Right kidney (tissue), 9 donors: Measurements from ENCODE around the gene TP53TG5.

Experiments
- DNase-seq: peaks from one replicate; pipeline ENCODE4 v3.0.0-alpha.2; 2016
- long read RNA-seq, 8 donors: transcript quantifications; one replicate each; lab custom pipeline, GENCODE V29; 2026

The TP53TG5 gene
- long read RNA-seq, donor 1, result 0 reads
- long read RNA-seq, donor 2, result 0 reads
- long read RNA-seq, donor 3, partial matches to known transcripts, result 0 of 10 reads
- long read RNA-seq, donor 3, other reads (novel, unspliced or antisense), result 10 of 10 reads
- long read RNA-seq, donor 4, result 0 reads
- long read RNA-seq, donor 5, result 0 reads
- long read RNA-seq, donor 6, partial matches to known transcripts, result 35 of 44 reads
- long read RNA-seq, donor 6, other reads (novel, unspliced or antisense), result 9 of 44 reads
- long read RNA-seq, donor 7, partial matches to known transcripts, result 77 of 77 reads
- long read RNA-seq, donor 7, other reads (novel, unspliced or antisense), result 0 of 77 reads
- long read RNA-seq, donor 8, partial matches to known transcripts, result 33 of 33 reads
- long read RNA-seq, donor 8, other reads (novel, unspliced or antisense), result 0 of 33 reads

- DNase-seq, result no peak
Measured at GRCh38 chr20:45378191-45378590, at the start of gene TP53TG5. Gene TP53TG5 (minus strand): TSS chr20:45378325. CDS start chr20:45378236, 89 bp downstream.

DNA sequence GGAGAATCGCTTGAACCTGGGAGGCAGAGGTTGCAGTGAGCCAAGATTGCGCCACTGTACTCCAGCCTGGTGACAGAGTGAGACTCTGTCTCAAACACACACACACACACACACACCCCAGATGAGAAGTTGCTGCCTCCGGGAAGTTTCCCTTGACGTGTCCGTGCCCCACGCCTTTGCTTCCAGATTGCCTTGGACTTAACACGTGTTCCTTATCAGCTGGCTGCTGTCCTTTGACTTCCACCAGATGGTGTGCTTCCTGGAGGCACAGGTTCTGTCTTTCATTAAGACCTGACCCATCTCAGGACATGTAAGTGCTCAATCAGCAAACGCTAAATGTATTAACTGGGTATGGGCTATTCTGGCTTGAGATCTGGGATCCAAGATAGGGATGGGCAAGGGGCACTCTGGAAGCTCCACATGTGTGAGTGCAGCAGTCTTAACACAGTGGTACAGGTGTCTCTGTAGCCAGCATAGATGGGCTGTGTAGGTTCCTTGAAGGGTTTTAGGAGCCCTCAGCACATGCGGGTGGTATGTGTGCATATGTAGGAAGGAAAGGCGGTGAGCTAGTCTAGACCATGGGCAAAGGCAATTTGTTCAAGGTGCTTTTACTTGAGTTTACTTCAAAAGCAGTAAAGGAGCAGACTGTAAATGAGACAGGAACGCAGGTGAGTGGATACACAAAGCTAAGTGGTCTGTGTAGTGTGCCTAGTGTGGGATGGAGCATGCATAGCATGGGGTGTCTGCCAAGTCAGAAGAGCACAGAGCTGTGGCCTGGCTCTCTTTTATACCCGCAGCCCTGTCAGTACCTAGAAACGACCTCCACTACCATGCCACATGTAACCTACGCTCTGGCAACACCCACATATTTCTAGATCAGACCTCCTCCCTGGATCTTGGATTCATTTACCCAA, 49.4 kb upstream of the TP53TG5 start:
- DNase-seq, result no peak

GRCh38 chr20:45426320-45427016, 48.3 kb upstream of the TP53TG5 start:
- DNase-seq, result no peak

- no peak for DNase-seq
Measured at GRCh38 chr20:45425561-45425960, 47.4 kb upstream of the TP53TG5 start.

- no peak for DNase-seq
Measured at GRCh38 chr20:45423700-45424099, 45.6 kb upstream of the TP53TG5 start.

- DNase-seq, result no peak
Measured at GRCh38 chr20:45420125-45420524, 42.0 kb upstream of the TP53TG5 start.

- no peak for DNase-seq
Measured at GRCh38 chr20:45419188-45420091, 41.3 kb upstream of the TP53TG5 start.

GRCh38 chr20:45416917-45417316, 38.8 kb upstream of the TP53TG5 start:
- no peak for DNase-seq

- DNase-seq, result peak; percentile 72
Measured at GRCh38 chr20:45415822-45416637, 37.9 kb upstream of the TP53TG5 start, which contains the start of gene PIGT. Gene PIGT (plus strand): TSS chr20:45416141. CDS start chr20:45416157, 16 bp downstream.

GRCh38 chr20:45413479-45413878, 35.4 kb upstream of the TP53TG5 start:
- no peak for DNase-seq

DNA sequence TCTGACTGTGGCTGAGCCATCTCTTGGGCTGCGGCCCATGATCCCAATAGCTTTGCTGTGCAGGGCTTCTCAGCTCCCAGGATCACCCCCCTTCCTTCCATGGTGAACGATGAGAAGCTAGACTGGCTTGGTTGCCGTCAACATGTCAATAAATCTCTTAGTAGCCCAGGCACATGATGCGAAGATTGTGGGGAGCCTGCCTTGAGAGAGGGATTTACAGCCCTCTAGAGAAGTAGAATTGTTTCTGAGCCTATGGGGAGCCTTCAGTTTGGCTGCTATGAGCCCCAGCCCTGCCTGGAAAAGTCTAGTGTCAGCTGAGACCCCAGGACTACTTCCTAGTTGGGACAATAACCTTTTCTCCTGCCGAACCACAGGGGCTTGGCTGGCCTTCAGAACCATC, 34.5 kb upstream of the TP53TG5 start:
- no peak for DNase-seq

GRCh38 chr20:45410887-45411286, 32.8 kb upstream of the TP53TG5 start:
- DNase-seq, result no peak

DNA sequence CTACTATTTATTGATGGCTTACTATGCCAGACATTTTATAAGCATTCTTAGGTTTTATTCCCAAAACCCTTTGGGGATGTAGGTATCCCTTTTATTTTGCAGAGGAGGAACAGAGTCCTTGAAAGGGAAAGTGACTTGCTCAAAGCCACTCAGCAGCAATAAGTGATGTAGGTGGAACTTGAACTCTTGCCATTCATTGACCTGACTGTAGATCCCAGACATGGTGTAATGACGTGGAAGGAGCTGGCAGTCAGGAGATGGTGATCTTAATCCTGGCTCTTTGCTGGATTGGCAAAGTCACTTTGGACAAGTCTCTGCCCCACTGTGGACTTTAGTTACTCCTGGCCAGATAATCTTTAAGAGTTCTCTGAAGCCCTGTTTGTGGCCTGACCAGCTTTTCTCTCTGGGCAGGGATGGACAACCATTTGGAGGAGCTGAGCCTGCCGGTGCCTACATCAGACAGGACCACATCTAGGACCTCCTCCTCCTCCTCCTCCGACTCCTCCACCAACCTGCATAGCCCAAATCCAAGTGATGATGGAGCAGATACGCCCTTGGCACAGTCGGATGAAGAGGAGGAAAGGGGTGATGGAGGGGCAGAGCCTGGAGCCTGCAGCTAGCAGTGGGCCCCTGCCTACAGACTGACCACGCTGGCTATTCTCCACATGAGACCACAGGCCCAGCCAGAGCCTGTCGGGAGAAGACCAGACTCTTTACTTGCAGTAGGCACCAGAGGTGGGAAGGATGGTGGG, 31.6 kb upstream of the TP53TG5 start:
- no peak for DNase-seq

DNA sequence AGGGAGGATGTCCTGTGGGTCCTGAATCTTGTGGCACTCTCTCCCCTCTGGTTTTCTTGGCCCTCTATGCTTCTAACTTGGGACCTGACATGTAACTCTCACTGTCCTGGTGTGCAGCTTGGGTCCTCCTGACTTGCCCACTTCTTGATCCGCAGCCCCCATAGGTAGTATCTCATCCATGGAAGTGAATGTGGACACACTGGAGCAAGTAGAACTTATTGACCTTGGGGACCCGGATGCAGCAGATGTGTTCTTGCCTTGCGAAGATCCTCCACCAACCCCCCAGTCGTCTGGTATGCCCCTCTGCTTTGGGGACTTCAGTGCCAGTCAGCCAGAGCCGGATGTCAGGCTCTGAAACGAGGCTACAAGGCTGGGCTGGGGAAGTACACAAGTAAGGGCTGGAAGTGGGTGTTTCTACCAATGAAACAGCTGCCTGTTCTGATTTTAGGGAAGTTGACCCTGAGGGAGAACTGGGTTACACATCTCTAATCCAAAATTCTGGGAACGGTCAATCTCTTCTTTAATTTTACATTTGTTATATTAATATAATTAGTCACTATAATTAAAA, 30.6 kb upstream of the TP53TG5 start:
- no peak for DNase-seq

GRCh38 chr20:45407783-45408645, 29.9 kb upstream of the TP53TG5 start, which contains the start of gene DBNDD2:
Gene DBNDD2 (plus strand): TSS chr20:45408289. CDS start chr20:45408468, 179 bp downstream.
- no peak for DNase-seq

GRCh38 chr20:45407067-45407745, 29.1 kb upstream of the TP53TG5 start:
- DNase-seq, result peak; percentile 64

GRCh38 chr20:45406260-45407066, 28.3 kb upstream of the TP53TG5 start:
- peak; percentile 73 for DNase-seq
